Omental fat pad (tissue), 4 donors: ENCODE results near the gene CCDC92B. TPM values are rescaled to one million over a fixed set of nuclear protein-coding genes. Genes with fewer than 3 reads are reported as not detected.

ENCODE experiments used
- small RNA-seq: library from RNA; depleted of rRNA; stranded (forward); fragments of <200 nt; gene quantifications from one replicate; pipeline ENCODE3, GENCODE V24; 2016
- total RNA-seq, 4 donors: library from RNA; depleted of rRNA; stranded (reverse); fragments of >200 nt; gene quantifications; one replicate each; pipeline ENCODE4 v1.1.0, GENCODE V29; 2016

The CCDC92B gene
- total RNA-seq, 4 donors from 2014 or later, result not detected

Small RNAs within 50 kb of the gene (small RNA-seq; reads per million reads assigned to genes)
- gene MIR1253 (not detected), gene MIR6776 (not detected), gene RN7SL608P (not detected), gene hsa-mir-1253 (not detected)

Other genes with a start within 250 kb of the CCDC92B start
- 10 to 100 TPM; 12.6 to 45.1 (median 19.1) TPM for gene METTL16, start 237.8 kb downstream of the CCDC92B start, total RNA-seq
- 100 to 1,000 TPM in 2 of 4 donors, 10 to 100 TPM in 2; 82.8 to 109 (median 95.2) TPM for gene PAFAH1B1, start 156.0 kb downstream of the CCDC92B start, total RNA-seq
- 100 to 1,000 TPM in 2 of 4 donors, 10 to 100 TPM in 2; 39.2 to 167 (median 95.0) TPM for gene CLUH, start 37.9 kb downstream of the CCDC92B start, total RNA-seq
- 1 to 10 TPM; 4.6 to 8.0 (median 5.6) TPM for gene RAP1GAP2, start 46.8 kb upstream of the CCDC92B start, total RNA-seq